Measurements from ENCODE around the gene IGFLR1.

The IGFLR1 gene

DNA sequence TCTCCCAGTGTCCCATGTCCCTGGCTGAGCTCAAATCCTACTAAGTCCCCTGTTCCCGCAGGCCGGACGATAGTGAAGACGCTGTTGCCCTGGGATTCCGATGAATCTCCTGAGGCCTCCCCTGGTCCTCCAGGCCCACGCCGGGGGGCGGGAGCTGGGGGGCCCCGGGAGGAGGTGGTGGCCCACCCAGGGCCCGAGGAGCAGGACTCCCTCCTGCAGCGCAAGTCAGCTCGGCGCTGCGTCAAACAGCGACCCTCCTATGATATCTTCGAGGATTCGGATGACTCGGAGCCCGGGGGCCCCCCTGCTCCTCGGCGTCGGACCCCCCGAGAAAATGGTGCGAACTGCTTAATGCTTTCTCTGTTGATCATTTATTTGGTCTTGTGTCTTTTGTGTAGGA lies 18.6 kb downstream of the IGFLR1 start:
- DNase-seq (ENCODE audit: low spot score), result no peak

DNA sequence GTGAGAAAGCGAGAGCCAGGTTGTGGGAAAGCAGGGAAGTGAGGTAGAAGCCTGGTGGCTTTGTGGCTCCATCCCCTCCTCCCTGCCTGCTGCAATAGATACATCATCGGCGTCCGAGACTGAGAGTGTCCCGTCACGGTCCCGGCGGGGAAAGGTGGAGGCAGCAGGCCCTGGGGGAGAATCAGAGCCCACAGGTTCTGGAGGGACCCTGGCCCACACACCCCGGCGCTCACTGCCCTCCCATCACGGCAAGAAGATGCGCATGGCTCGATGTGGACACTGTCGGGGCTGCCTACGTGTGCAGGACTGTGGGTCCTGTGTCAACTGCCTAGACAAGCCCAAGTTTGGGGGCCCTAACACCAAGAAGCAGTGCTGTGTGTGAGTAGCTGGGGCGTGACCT lies 19.4 kb downstream of the IGFLR1 start:
- no peak for DNase-seq (ENCODE audit: low spot score)

DNA sequence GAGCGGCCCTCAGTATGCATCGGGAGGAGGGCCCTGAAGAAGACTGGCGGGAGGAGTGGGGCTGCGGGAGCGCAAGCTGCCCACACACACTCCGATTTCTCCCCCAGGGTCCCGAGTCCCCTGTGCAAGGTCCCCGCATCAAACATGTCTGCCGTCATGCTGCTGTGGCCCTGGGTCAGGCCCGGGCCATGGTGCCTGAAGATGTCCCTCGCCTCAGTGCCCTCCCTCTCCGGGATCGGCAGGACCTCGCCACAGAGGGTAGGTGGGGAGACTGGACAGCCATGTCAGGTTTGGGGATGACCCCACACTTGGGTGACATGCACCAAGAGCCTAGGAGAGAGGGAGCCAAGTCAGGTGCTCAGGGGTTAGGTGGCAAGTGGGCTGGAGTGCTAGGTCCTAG lies 19.8 kb downstream of the IGFLR1 start:
- no peak for DNase-seq (ENCODE audit: low spot score)

DNA sequence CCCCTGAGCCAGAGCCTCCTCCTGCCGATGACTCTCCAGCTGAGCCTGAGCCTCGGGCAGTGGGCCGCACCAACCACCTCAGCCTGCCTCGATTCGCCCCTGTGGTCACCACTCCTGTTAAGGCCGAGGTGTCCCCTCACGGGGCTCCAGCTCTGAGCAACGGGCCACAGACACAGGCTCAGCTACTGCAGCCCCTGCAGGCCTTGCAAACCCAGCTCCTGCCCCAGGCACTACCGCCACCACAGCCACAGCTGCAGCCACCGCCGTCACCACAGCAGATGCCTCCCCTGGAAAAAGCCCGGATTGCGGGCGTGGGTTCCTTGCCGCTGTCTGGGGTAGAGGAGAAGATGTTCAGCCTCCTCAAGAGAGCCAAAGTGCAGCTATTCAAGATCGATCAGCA lies 20.9 kb downstream of the IGFLR1 start:
- DNase-seq (ENCODE audit: low spot score), result no peak

DNA sequence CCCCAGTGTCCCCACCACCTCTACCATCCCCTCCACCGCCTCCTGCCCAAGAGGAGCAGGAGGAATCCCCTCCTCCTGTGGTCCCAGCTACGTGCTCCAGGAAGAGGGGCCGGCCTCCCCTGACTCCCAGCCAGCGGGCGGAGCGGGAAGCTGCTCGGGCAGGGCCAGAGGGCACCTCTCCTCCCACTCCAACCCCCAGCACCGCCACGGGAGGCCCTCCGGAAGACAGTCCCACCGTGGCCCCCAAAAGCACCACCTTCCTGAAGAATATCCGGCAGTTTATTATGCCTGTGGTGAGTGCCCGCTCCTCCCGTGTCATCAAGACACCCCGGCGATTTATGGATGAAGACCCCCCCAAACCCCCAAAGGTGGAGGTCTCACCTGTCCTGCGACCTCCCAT lies 21.6 kb downstream of the IGFLR1 start:
- DNase-seq (ENCODE audit: low spot score), result no peak

DNA sequence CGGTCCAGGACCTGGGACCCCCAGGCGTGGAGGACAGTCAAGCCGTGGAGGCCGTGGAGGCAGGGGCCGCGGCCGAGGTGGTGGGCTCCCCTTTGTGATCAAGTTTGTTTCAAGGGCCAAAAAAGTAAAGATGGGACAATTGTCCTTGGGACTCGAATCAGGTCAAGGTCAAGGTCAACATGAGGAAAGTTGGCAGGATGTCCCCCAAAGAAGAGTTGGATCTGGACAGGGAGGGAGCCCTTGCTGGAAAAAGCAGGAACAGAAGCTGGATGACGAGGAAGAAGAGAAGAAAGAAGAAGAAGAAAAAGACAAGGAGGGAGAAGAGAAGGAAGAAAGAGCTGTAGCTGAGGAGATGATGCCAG lies 22.1 kb downstream of the IGFLR1 start:
- no peak for DNase-seq (ENCODE audit: low spot score)

DNA sequence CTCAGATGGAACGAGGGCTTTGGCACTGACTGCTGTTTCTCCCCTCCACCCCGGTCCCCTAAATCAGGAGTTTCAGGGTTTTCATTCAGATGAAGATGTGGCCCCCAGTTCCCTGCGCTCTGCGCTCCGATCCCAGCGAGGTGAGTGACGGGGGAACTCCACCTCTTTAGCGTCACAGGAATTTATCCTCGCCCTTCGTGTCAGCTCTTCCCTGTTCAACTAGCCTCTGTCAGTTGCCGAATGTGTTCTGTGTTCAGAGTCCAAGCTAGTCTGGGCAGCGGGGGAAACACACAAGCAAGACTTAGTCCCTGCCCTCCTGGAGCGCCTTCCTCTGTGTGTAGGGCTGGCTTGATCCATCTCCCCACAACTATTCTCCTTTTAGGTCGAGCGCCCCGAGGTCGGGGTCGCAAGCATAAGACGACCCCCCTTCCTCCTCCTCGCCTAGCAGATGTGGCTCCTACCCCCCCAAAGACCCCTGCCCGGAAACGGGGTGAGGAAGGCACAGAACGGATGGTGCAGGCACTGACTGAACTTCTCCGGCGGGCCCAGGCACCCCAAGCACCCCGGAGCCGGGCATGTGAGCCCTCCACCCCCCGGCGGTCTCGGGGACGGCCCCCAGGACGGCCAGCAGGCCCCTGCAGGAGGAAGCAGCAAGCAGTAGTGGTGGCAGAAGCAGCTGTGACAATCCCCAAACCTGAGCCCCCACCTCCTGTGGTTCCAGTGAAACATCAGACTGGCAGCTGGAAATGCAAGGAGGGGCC lies 22.7 kb downstream of the IGFLR1 start:
- no peak for DNase-seq (ENCODE audit: low spot score)

DNA sequence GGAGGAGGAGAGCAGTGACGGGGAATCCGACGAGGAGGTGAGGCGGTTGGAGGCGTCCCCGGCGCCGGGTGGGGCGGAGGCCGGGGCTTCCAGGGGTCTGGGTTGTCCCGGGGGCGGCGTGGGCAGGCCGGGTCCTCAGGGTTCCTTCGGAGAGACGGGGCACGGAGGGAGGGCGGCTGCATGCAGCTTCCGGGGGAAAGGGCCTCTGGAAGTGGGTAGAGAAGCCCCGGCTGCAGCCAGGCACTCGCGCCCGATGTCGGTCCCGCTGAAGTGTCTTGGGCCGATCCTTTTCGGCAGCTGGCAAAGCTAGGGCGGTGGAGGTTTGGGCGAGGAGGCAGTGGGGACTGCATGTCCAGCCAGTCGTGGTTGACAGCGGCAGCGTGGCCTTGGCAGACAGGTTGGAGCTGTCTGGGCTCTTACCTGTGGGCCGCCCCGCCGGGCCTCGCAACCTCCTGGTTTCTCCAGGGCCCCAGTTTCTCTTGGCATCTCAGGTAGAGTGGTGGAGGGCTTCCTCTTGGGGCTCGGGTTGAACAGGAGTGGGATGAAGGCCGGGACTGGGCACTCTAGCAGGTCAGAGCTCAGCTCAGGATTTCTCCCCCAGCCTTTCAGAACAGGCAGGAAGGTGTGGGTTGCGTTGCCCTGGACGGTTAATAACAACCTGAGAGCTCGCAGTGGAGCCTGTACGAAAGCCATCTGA lies 23.8 kb downstream of the IGFLR1 start:
- DNase-seq (ENCODE audit: low spot score), result peak; percentile 35

DNA sequence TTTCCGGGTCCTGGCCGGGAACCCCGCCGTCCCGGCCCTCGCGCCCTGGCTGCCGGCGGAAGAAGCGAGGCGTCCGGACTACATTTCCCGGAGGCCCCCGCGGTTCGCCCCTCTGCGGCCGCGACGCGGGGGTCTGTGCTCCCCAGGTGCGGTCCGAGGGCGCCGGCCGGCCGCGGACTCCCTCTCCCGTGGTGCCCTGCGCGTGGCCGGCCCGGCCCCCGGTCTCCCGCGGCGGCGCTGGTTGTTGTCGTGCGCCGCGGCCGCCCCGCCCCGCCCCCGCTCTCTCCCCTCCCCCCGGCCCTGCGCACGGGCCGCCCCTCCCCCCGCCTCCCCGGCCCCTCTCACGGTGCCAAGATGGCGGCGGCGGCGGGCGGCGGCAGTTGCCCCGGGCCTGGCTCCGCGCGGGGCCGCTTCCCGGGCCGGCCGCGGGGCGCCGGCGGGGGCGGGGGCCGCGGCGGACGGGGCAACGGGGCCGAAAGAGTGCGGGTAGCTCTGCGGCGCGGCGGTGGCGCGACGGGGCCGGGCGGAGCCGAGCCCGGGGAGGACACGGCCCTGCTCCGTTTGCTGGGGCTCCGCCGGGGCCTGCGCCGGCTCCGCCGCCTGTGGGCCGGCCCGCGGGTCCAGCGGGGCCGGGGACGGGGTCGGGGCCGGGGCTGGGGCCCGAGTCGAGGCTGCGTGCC lies 24.4 kb downstream of the IGFLR1 start, which contains the start of gene KMT2B:
Gene KMT2B, plus strand, starts transcription at position 339 of the 680 bp plus-strand sequence. Its CDS starts 16 bp downstream, at position 355.
- peak; percentile 96 for DNase-seq (ENCODE audit: low spot score)

DNA sequence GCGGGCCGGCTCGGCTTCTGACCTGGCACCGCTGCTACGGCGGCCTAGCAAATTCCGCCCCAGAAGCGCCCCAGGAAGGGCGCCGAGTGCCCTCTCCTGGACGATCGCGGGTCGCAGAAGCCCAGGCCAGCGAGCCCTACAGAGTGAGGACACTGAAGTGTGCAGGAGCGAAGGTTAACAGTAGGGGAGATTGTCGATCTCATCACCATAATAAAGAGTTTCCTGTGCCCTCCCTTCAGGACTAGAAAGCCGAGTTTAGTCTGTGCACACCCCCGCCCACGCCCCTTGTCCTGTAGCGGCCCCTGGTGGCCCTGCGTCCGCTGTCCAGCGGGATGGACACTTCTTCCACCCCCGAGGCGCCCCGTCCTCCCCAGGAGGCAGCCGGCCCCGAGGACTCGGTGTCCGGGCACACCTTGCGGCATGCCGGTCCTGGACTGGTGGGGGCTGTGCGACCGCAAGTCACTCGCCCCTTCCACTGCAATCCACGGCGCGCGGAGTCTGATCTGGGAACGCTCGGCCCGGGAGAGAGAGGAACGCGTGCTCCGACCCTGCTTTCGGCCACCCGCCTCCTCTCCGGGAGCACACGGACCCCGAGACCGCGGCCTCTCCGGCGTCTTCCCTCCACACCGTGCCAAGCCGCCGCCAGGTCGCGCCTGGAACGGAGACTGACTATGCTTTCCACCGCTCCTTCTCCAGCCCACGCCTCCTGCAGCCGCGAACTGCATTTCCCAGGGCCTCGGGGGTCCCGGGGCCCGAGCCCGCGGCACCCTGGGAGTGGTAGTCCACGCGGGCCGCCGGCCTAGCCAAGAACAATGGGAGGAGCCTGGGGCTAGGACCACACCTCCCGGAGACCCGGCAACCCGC lies 25.2 kb downstream of the IGFLR1 start:
- peak; percentile 87 for DNase-seq (ENCODE audit: low spot score)

DNA sequence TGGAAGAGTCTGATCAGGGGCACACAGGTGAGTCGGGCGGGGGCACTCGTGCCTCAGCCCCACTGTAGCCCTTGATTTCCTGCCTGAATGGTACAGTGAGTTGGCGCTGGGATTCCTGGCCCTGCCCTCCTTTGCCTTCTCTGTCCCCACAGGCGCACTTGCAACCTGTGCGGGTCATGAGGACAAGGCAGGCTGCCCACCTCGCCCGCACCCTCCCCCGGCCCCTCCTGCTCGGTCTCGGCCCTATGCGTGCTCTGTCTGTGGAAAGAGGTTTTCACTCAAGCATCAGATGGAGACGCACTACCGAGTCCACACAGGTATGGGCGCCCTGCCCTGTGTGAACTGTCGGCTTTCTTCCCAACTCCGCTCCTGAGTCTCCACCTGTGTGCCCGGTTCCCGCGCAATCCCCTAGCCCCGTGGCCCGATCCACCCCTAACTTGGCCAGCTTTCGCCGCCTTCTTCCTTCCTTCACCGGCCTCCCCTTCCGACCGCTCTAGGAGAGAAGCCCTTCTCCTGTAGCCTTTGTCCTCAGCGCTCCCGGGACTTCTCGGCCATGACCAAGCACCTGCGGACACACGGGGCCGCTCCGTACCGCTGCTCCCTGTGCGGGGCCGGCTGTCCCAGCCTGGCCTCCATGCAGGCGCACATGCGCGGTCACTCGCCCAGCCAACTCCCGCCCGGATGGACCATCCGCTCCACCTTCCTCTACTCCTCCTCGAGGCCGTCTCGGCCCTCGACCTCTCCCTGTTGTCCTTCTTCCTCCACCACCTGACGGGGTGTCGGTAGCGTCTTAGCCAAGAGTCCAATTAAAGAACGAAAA lies 26.1 kb downstream of the IGFLR1 start:
- peak; percentile 8 for DNase-seq (ENCODE audit: low spot score)

DNA sequence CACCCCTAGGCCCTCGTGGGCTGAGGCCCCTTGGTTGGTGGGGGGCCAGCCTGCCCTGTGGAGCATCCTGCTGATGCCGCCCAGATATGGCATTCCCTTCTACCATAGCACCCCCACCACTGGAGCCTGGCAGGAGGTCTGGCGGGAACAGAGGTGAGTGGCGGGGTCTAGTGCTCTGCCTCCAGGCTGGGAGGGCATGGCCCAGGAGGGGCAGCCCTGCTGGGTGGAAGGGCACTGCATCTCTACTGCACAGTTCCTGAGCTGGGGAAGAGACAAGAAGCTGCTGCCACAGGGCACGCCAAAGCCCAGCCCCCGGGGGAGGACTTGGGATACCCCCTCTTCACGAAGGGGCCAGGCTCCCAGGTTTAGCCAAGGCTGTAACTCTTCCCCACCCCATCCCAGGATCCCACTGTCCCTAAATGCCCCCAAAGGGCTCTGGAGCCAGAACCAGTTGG lies 26.9 kb downstream of the IGFLR1 start:
- DNase-seq (ENCODE audit: low spot score), result no peak

DNA sequence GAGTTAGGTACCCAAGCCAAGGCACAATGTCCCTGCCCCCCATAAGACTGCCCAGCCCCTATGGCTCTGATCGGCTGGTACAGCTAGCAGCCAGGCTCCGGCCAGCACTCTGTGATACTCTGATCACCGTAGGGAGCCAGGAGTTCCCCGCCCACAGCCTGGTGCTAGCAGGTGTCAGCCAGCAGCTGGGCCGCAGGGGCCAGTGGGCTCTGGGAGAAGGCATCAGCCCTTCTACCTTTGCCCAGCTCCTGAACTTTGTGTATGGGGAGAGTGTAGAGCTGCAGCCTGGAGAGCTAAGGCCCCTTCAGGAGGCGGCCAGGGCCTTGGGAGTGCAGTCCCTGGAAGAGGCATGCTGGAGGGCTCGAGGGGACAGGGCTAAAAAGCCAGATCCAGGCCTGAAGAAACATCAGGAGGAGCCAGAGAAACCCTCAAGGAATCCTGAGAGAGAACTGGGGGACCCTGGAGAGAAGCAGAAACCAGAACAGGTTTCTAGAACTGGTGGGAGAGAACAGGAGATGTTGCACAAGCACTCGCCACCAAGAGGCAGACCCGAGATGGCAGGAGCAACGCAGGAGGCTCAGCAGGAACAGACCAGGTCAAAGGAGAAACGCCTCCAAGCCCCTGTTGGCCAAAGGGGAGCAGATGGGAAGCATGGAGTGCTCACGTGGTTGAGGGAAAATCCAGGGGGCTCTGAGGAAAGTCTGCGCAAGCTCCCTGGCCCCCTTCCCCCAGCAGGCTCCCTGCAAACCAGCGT lies 27.5 kb downstream of the IGFLR1 start:
- no peak for DNase-seq (ENCODE audit: low spot score)

DNA sequence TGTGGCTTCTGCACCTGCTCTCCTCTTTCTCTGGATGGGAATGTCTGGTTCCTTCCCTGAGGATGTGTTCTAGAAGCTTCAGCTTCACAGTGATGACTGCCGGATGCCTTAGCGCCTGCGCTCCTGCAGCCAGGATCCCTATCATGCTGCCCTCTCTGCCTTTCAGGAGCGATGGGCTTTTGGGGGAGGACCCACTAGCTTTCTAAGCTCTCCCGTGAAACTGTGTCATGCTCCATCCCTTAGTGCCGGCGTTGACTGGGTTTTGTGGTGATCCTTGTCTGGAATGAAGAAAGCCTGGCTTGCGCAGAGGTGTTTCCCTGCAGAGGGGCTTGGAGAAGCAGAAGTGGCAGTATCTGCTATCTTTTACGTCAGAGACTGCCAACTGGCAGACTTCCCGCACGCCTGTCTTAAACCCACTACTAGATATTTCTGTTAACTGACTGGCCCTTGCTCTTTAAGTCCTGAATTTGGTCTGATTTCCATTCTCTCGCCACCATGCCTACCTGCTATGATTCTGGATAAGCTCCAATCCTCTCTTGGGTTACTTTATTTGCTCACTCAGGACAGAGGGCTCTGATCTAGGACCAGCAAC lies 28.3 kb downstream of the IGFLR1 start:
- no peak for DNase-seq (ENCODE audit: low spot score)

DNA sequence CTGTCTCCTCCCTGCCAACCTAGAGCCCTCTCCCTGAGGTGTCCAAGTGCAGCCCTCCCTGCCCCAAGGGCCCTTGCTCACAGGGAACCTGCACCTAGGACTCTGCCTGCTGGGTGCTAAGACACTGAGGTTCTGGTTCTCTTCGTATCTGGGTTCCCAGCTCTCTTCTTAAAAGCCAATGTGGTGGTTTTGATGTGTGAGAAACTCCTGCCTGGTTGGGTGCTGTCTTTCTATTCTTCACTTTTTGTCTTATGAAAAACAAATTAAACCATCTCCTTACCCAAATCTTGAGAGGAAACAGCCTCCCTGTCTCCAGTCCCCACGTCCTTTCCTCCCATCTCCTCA lies 28.8 kb downstream of the IGFLR1 start:
- no peak for DNase-seq (ENCODE audit: low spot score)

DNA sequence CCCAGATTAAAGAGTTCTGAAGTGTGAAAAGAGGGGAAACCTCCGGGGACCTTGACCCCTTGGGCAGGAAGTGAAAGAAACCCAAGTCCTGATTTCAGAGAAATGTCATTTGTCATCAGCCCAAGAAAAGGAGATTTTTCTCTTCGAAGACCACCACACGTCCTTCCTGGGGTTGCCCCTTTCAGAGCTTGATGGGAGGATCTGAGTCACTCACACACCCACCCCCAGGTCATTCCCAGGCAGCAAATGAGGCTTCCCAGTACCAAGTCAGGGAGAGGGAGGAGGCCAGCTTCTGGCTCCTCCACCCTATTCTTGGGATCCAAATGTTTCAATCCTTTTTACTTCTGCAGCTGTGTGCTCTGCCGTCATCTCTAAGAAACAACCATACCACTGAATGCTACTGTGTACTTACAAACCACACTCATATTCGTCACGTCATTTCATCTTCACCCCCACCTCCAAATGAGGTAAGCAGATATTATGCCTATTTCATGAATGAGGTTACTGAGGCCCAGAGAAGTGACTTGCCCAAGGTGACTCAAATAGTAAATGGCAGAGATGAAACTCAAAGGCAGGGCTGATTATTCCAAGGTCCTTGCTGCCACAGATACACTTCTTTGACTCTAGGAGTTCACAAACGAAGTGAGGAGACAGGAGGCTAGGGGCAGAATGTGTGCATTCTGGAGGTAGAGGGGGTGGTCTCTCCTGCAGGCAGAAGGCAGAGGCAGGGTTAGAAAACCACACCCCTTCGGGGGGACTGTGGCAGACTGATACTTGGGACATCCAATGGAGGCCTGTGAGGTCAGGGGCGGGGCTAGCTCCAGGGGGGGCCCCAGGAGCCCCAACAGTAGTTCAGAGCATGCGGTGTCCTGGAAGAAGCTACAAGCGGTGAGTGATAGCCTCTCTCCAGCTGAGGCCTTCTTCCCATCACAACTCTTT lies 29.4 kb downstream of the IGFLR1 start:
- DNase-seq (ENCODE audit: low spot score), result no peak

DNA sequence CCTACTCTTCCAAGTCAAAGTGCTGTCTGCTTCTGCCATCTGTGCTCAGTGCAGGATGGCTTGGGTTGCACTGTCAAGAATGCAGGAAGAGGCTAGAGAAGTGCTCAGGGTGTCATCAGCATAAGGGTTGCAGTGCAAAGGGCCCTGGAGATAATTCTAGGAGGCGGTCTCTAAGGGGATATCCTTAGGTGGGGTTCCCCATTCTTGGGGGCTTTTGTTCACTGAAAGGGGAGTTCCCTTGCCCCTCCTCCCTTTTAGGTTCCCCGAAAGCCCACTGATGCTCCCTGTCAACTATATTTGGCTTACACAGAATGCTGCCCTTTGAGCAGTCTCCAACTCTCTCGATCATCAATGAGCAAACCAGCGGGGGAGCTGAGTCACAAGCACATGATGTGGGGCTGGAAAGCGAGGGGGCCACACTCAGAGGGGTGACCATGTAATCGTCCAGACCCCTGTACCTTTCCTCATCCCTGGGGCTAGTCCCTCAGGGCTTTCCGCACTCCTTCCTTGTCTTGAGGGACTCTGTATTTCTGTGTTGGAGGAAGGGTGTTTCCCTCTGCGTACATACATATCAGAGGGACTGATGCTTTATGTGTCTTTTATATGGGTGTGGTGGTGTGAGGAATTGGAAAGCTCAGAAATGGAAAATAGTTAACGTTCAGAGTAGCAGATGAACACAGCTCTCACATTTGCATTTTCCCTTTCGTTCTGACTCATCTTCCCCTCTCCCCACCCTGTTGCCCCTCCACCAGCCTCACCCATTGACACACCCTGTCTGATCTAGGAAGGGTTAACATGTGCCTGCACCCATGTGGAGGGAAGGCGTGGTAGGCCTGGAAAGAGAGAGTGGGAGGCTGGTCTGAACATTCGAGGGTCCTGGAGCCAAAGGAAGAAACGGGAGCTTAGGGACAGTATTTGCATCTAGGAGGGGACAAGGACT lies 31.2 kb downstream of the IGFLR1 start:
- DNase-seq (ENCODE audit: low spot score), result no peak

DNA sequence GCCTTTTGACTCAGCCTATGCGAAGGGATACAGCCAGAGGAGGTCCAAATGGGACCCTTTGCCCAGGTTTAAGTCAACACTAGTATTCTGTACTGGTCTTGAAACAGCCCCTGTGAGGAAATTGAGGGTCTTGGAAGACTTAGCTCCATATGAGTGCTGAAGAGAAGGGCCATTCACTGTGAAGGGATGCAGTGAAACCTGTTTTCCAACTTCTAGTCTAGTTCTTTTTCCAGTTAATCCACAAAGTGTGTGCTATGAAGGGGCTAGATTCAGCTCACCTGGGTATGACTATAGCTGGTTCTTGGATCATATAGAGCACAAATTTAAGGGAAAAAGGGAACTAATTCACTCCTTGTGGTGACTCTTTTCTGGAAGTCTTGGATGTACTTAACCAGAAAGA lies 33.9 kb downstream of the IGFLR1 start:
- DNase-seq (ENCODE audit: low spot score), result no peak

All from kidney tubule cell (primary cell).